ENCODE measurements around the gene DNAJC13.

- TF ChIP-seq HDGF (IDR thresholded peaks at IDR 0.05; ENCODE audit: borderline replicate concordance) (no peak), SUZ12 (IDR thresholded peaks at IDR 0.05) (no peak)
These were observed 15.8 kb downstream of the DNAJC13 start for GRCh38 chr3:132433121-132433520.

Measured in HEK293T (cell line).